ENCODE data around the gene WDR7.
A peak's percentile ranks its signal among the peaks of the same experiment; 100 is the strongest.

The WDR7 gene

DNA sequence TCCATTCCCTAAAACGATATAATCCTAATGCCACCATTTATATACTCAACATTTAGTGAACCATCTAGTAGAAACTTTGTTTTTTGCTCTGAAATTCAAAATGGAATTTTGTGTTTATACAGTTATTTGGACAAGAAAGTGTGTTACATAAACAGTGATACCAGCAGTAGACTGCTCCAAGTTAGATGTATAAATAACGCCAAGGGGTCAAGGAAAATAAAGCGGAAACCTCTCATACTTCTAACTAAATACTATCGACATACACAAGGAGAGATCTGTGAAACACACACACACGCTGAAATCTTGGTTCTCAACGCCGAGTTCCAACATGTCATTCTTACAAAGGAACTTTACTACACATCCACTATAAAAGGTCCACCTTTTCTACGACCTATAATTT is 14.0 kb upstream of the WDR7 start:
- DNase-seq (ENCODE audit: low read depth, low spot score), result peak; percentile 4
- H3K4me3 ChIP-seq (ENCODE audit: low read depth, low read length), result peak overlapping the region; percentile 92
- in situ Hi-C loops (cut with HindIII; ENCODE audit: low sequenced_read_pairs), result no loop called here
- TF ChIP-seq, protein P1, sequence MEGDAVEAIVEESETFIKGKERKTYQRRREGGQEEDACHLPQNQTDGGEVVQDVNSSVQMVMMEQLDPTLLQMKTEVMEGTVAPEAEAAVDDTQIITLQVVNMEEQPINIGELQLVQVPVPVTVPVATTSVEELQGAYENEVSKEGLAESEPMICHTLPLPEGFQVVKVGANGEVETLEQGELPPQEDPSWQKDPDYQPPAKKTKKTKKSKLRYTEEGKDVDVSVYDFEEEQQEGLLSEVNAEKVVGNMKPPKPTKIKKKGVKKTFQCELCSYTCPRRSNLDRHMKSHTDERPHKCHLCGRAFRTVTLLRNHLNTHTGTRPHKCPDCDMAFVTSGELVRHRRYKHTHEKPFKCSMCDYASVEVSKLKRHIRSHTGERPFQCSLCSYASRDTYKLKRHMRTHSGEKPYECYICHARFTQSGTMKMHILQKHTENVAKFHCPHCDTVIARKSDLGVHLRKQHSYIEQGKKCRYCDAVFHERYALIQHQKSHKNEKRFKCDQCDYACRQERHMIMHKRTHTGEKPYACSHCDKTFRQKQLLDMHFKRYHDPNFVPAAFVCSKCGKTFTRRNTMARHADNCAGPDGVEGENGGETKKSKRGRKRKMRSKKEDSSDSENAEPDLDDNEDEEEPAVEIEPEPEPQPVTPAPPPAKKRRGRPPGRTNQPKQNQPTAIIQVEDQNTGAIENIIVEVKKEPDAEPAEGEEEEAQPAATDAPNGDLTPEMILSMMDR (IDR thresholded peaks at IDR 0.05; ENCODE audit: low read depth, low read length), result no peak

DNA sequence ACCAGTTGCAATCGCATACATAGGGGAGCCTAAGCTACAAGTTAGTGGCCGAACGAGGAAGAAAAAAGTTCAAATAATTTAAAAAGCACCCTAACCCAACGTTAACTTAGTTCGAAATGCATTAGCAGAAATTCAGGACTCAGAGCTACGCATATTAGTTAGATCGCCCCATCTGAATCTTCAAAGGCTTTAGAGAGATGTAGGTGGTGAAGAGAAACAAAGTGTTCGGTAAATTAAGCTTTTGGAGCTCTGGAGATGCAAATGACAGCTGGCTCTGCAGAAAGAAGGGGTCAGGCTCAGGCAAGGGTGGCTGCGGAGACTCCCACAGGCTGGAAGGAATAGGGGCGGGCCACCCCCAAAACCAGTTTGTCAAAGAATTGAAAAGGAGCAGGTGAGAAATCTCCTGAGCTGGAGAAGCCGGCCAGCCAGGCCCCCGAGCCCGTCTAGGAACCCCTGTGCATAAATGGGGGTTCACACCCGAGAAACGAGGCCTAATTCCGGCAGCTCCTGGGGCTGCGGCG is 13.4 kb upstream of the WDR7 start:
- TF ChIP-seq, protein P1 (IDR thresholded peaks at IDR 0.05; ENCODE audit: low read depth, low read length), result no peak
- in situ Hi-C loops (cut with HindIII; ENCODE audit: low sequenced_read_pairs), result no loop called here
- peak overlapping the region; percentile 92 for H3K4me3 ChIP-seq (ENCODE audit: low read depth, low read length)
- no peak for DNase-seq (ENCODE audit: low read depth, low spot score)

DNA sequence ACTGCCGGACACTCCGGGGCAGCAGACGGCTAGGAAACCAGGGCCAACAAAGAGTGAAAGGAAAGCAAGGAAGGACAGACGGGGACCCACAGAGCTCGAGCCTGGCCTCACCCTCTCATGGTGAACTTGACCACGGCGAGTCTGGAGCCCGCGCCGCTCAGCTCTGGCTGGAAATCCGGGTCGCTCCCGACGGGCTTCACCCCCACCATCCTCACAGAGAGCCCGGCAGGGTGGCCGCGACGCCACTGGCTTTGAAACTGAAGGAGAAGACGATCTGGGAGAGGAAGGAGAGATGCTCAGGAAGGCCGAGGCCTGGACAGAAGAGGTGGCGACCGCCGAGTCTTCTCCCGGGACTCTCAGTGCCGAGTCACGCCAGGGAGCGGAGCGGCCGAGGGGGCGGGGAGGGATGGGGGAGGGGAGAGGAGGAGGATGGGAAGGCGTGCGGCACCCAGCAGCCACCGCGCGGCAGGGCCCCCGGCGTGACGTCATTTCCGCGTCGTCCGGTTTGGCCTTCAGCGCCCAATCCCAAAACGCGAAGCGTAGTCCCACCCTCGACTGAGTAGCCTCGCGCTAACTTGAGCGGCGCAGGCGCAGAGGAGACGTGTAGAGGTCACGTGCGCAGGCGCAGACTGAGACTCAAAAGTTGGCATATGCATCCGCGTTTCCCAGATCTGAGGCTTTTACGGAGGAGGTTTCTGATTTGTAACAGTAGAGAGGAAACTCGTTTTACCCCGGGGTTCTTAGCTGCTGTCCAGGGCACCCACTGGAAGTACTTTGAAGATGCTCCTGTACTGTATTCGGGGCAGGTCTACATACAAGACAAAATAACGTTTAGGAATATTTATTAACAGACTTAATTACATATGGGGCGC is 12.7 kb upstream of the WDR7 start, which contains the start of gene TXNL1:
TSS of gene TXNL1 (minus strand) at position 361 of the 872 bp plus-strand sequence. CDS start at position 209, 152 bp downstream.
- TF ChIP-seq, protein P1 (IDR thresholded peaks at IDR 0.05; ENCODE audit: low read depth, low read length), result no peak
- peak; percentile 99 for DNase-seq (ENCODE audit: low read depth, low spot score)
- H3K4me3 ChIP-seq (ENCODE audit: low read depth, low read length), result peak within 1 kb of the TSS; percentile 92
- in situ Hi-C loops (cut with HindIII; ENCODE audit: low sequenced_read_pairs), result no loop called here

DNA sequence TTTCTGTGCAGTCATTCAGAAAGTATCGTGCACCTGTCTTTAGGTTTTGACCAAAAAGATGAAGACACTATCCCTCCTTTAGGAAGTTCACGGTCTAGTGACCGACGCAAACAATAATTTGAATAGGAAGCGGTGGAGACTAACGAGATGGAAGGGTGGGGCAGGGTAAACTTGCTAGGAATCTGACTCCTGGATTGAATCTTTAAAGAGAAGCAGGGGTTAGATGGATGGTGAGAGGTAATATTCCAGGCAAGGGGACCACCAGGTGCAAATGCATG is 12.1 kb upstream of the WDR7 start:
- TF ChIP-seq, protein P1 (IDR thresholded peaks at IDR 0.05; ENCODE audit: low read depth, low read length), result no peak
- peak overlapping the region; percentile 92 for H3K4me3 ChIP-seq (ENCODE audit: low read depth, low read length)
- in situ Hi-C loops (cut with HindIII; ENCODE audit: low sequenced_read_pairs), result no loop called here
- no peak for DNase-seq (ENCODE audit: low read depth, low spot score)

DNA sequence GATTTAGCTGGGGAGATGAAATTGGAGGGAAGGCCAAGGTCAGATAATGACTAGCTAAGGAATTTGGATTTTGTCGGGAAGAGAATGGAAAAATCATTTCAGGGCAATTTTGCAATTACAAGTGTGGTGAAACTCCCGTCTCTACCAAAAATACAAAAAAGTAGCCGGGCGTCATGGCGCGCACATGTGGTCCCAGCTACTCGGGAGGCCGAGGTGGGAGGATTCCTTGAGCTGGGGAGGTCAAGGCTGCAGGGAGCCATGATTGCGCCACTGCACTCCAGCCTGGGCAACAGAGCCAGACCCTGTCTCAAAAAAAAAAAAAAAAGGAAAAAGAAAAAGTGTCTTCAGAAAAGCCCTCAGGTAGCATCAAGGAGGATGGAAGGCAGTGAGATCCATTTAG is 11.6 kb upstream of the WDR7 start:
- no peak for DNase-seq (ENCODE audit: low read depth, low spot score)
- no peak overlapping the region for H3K4me3 ChIP-seq (ENCODE audit: low read depth, low read length)
- TF ChIP-seq, protein P1 (IDR thresholded peaks at IDR 0.05; ENCODE audit: low read depth, low read length), result no peak
- in situ Hi-C loops (cut with HindIII; ENCODE audit: low sequenced_read_pairs), result no loop called here

DNA sequence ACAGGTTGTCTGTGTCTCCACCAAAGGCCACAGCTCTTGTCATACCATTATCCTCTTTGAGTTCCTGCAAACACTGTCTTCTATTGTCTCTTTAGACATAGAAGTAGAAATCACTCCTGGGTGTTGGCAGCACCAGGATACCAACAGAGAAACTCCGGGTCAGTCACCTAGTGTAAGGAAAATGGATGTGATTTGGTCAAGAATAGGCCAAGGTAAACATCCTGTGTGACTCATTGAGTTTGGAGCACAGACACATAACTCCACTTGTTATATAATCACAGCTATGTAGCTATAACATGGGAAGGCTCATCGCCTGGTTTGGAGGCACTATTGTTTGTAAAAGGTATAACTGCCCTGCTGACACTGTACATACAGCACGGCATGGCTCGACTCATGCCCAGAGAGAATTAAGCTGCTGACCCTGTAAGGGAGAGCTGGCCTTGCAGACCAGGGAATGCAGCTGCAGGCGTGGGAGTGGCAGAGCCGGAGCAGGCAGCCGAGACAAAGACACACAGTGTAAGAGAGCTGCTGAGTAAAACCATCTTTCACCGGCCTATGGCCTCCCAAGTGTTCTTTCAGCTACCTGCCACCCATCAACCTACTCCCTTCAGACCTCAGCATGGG is 9.3 kb upstream of the WDR7 start:
- H3K4me3 ChIP-seq (ENCODE audit: low read depth, low read length), result no peak overlapping the region
- peak; percentile 66 for DNase-seq (ENCODE audit: low read depth, low spot score)
- TF ChIP-seq, protein P1 (IDR thresholded peaks at IDR 0.05; ENCODE audit: low read depth, low read length), result no peak
- in situ Hi-C loops (cut with HindIII; ENCODE audit: low sequenced_read_pairs), result no loop called here

All from astrocyte of the spinal cord (primary cell).